ELR (cell line): ENCODE measurements around the gene SORCS2.

ENCODE experiments used
- DNase-seq: peaks from one replicate; pipeline ENCODE4 v3.0.0-alpha.2; 2015; ENCODE audit warnings: low read depth

The SORCS2 gene

DNA sequence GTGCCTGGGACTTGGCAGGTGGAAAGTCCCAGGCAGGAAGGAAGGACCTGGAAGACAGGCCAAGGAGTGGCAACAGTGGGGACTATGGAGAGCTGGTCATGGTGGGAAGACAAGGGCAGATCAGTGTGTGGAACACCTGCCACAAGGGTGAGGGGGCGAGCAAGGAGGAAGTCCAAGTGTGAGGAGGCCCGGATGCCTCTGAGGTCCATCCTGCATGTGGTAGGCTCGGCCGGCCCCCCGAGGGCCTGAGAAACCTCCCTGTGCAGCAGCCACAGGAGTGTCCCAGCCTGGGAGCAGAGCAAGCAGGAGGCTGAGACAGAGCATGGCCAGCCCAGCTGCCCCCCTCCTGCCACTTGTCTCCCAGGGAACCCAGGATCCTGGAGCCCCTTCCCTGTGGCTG lies 282.9 kb downstream of the SORCS2 start:
- no peak for DNase-seq

DNA sequence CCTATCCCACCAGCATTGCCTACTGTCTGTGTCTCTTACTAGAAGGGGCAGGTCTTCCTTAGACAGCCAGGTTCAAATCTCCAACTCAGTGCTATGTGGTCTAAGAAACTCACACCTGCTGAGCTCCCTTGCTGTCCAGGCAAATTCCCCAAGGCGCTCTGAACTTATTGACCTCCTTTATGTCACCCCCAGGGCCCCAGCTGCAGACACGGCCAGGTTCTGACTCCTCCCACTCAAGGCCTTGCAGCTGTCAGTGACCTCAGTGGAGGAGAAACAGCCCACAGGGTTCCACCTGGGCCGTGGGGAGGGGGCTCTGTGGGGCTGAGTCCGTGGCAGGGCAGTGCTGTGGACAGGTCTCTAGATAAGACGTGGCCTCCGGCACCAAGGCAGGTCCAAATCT lies 284.5 kb downstream of the SORCS2 start:
- no peak for DNase-seq

DNA sequence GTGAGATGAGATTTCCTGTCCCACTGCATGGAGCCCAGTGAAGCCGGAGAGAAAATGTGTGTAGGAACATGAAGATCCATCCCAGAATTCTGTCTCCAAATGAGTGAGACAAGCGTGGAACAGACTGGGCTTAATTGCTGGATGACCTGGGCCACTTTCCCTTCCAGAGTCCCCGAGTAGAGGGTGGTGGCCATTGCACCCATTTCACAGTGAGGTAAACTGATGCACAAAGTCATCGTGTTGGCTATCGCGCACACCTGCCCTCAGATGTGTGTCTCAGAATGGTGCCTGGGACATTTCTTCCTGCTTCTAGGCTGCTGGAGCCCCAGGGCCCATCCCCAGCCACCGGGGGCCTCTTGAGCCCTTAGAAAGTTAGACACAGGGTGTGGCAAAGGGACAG lies 285.4 kb downstream of the SORCS2 start:
- DNase-seq: no peak

DNA sequence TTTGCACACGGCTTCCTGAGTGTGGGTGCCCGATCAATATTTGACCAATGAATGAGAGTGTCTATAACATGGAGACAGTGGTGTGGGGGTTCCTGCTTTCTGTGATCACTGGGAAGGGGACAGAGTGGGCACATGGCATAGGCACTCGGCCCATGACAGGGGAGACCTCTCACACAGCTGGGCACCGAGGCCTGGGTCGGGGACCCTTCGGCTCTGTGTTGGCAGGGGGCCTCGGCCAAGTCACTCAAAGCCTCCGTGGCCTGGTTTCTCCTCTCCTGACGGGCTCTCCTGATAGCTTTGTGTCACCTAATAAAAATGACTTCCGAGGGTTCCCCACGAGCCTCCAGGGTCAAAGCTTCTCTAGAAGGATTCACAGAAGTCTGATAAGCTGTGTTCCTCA lies 286.3 kb downstream of the SORCS2 start:
- DNase-seq: no peak

DNA sequence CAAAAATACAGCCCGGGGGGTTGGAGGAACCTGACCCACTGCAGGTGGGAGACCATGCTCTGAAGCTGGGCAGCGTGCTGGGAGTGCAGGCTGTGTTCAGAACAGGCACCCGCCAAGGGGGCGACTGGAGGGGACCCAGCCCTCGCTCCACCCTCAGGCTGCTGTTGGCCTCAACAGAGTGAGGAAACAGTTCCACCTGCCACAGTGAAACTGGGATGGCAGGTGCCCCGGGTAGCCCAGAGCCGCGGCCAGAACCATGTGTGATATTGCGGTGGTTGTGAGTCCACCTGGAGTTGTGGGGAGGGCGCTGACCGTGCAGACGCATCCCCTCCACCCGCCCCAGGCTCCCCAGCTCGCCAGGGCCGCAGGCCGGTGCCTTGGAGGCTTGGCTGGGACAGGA lies 288.1 kb downstream of the SORCS2 start:
- no peak for DNase-seq

DNA sequence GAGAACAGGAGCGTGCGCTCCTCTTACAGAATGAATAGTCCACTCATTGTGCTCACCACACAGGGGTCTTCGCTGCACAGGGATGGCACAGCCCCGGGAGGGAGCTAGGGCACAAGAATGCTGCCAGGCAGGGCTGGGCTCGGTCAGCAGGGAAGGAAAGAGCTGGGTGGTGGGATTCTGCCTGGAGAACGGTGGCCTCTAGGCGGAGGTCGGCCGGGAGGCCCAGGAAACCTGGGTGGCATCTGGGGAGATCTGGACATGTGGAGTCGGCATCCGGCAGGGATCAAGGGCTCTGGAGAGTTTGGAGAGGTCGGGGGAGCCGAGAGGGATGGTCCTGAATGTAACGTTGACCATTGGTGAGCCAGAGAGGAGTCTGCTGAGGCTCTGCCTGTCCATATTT lies 288.9 kb downstream of the SORCS2 start:
- DNase-seq: no peak

DNA sequence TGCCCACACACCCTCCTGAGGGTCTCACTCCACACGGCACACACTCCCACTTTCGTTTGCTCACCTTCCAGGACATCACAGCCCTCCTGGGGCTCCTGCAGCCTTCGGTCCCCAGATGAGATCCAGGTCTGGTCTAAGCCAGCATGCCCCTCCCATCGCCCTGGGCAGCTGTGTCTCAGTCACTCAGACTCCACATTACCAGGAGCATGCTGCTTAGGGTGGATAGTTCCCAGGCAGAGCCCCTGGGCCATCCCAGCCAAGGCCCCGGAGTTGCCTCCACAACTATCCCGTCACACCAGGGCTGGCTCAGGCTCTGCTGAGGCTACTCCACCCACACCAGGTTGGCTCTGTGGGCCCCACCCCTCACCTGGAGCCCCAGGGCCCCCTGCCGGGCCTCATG lies 292.8 kb downstream of the SORCS2 start:
- no peak for DNase-seq

DNA sequence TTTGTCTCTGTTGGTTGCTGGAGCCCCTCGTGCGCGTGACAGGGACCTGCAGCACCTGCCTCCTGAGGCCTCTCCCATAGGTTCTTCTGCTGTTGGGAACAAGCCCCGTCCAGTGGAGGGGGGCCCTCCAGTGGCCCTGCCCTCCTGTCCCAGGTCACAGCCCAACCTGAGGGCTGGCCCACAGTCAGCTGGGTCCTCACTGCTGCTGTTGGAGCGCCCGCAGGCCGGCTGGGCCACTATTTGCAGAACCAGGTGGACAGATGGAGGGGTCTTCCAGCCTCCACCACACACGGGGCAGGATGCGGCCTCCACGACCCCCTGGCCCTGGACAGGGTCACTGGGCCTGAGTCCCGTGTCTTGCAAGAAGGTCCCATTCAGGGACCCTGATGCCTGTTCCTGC lies 293.8 kb downstream of the SORCS2 start:
- DNase-seq: no peak

DNA sequence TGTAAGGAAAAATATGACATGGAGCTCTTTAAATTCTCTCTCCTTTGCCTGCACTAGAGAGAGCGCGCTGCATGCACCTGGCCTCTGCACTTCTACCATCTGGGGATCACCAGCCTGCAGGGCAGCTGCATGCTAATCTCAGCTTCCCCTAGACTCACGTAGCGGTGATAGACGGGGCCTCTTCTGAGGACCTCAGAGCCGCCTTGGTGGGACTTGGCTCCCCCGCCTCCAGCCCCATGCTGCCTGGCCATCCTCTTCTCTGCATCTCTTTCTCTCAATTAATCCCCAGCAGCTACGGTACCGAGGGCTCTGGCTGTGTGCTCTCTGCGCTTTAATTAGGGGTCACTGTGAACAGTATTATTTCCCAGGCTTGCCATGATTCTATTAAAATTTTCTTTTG lies 295.2 kb downstream of the SORCS2 start:
- no peak for DNase-seq

DNA sequence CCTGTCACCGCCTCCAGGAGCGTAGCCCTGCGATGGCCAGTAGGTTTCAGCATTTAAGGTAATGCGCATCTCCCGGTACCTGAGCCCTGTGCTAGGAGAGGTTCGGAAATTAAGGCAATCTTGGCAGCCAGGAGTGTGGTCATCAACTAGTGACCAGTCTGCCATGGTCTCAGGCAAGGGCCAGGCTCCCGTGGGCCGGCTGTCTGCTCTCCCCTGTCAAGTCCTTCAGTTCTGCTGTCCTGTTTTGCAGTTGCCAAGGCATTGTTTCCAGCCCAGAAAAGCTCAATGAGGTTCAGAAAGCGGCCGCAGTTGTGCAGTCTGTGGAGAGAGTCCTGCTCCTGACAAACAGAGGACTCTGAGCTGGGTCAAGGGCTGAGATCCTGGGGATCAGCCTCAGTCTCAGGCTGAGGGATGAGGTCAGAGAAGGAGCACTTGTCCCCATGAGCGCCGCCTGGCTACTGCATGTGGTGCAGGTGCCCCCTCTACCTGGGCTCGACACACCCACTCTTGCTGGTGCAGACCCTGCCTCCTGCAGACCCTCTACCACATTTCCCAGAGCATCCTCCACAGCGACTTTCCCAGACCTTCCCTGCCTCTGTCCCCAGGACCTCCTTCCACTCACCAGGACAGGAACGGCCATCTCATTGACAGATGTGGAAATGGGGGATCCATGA lies 295.8 kb downstream of the SORCS2 start:
- DNase-seq: no peak

DNA sequence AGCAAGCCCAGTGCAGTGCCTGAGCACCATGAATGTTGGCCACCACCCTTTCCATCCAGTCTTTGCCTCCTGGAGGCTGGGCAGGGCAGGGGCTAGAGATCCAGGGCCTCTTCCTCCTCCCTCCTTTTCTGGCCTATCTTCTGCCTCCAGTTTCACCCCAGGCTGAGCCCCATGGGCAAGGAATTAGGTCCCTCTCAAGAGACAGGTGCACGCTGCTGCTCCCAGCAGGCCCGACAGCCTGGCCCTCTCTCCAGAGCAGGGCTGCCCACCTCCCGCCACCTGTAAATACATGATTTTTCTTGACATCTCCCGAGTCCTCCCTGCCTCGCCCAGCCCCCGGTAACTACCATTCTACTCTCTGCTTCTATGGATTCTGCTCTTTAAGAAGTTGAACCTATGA lies 299.6 kb downstream of the SORCS2 start:
- DNase-seq: no peak

DNA sequence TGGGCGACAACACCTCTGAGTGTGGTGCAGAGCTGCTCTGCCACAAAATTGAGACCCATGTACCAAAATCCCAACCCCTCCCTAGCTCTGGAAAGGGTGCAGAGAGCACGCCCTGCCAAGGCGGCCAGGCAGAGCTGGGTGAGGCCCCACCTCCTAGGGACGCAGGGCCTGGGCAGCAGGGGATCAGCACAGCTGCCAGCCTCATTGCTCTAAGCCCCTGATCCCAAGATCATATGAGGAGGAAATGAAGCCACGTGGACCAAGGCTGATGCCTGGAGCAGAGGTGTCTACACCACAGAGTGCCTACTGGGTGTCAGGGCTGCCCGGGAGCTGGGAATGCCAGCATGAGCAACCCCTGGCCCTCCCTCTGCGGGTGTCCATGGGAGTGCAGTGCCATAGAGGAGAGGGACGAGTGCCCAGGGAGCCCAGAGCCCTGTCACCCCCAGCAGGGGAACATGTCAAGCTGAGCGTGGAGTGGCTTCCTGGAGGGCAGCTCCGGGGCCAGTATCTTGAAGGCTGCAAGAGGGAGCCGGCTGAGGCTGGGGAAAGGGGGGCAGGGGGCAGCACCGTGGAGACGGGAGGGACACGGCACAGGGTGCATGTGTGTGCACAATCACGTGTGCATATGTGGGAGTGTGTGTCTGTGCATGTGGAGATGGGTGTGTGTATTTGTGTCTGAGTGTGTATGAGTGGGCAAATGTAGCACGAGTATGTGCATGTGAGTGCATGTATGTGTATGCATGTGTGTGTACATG lies 306.3 kb downstream of the SORCS2 start:
- no peak for DNase-seq

DNA sequence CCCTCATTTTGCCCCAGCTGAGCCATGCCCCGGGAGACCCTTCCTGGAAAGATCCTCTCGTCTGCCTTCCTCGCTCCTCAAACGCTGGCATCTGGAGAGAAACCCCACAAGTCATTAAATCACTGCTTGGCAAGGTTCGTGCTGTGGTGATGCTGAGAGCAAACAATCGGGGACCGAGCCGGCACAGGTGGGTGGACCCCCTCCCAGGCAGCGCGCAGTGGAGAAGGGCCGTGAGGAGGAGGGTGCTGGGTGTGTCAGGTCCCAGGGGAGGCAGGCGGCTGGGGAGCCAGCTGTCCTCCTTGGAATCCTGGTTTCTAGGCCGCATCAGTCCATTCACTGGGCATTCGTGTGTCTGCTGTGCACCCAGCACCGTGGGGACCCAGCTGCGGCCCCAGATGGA lies 307.3 kb downstream of the SORCS2 start:
- DNase-seq: no peak

DNA sequence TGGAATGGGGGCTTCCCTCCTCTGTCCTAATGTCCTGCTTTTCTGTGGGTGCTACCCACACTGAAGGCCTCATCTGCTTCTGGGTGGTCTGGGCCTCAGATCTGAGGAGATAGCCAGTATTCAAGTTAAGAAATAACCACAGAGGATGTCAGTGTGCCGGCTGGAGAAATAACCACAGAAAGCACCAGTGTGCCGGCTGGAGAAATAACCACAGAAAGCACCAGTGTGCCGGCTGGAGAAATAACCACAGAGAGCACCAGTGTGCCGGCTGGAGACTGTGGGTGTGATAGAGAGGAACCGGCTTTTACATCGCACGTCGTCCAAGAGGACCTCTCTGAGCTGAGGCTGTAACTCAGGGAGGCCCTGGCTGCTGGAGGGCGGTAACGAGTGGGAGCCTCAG lies 308.1 kb downstream of the SORCS2 start:
- DNase-seq: no peak

DNA sequence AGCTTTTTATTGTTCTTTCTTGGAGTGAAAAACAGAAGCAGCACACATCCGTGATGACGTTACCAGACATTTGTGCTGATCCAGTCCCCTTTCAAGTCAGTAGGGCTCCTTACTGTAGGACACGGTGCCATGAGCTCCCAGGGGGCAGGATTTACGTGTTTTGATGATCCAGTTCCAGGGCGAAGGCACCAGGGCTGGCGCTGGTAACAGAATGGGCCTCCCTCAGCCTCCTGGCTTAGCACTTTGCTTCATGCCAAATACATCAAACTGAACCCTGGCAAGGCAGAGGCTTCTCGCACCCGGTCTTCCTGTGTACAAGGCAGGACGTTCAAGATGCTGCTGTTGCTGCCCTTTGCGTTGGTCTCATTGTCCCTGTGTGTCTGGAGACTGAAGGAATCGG lies 309.0 kb downstream of the SORCS2 start:
- DNase-seq: no peak

DNA sequence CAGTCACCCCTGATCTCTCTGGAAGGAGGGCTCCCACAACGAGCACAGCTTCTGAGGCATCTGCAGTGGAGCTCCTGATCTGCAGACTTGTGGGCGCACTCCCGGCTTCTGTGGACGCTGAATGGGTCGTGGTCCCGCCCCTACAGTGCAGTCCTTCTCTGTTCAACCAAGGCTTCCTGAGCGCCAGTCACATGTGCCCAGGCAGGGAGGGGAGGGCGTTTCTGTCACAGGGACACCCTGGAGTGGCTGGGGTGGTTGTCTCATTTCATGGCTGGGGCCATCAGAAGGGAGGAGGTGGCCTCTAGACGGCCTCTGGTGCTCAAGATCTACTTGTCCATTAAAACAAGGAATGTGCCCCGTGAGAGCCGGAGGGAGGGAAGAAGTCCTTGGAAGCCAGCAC lies 309.5 kb downstream of the SORCS2 start:
- DNase-seq: no peak

DNA sequence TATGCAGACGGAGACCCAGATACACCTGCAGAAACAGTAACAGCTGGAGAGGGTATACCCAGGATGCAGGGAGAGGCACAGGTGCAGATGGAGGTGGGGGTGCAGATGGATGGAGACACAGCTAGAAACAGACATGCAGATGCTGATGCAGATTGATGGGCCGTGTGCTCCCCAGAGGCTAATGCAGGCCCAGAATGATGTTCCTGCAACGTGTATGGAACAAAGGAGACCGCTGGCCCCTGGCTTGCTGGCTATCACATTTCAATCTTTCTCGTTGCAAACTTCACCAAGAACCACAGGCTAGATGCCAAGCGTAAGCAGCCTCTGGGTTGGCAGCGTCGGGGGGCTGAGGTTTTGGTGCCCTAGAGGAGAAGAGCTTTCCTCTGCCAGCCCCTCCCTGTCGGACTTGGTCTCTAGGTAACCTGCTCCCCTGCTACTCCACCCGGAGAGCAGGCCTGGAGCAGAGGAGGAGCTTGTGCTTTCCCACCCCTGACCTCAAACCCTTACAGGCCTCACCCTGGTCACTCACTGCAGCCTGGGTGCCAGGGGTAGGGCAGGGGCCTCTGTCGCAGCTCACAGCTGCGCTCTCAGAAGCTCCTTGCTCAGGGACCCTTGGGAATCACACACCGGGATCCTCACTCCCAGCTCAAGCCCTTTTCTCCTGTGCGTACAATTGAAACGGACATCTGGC lies 311.4 kb downstream of the SORCS2 start:
- no peak for DNase-seq

DNA sequence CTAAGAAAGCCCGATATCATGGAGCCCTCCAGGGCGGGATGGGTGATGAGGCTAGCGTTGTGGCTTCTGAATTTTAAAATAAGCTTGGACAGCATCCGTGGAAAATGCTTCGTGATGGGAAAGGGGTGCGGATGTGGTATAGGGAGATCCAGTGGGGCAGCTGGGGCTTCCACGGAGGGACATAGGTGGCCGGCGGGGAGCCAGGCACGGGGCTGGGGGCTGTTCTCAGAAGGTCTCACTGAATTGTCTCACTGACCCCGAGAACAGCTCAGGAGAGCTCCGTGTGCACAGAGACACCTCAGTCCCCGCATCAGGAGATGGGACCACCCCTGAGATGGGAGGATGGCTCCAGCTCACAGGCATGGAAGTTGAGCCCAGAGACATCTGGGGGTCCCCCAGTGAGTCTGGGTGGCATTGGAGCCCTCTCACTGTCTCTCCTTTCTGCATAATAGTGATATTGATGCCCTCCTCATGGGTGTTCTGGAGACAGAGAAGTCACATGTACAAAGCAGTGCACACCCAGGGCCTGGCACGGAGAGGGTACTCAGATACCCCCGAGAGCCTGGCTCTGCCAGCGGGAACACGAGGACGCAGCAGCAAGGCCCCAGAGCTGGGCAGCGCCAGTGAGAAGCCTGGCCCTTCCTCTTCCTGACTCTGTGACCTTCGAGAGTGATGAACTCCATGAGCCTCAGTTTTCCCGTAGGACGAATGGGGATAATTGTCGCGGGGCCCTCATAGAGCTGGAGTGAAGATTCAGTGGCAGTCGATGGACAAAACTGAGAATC lies 313.0 kb downstream of the SORCS2 start:
- no peak for DNase-seq

DNA sequence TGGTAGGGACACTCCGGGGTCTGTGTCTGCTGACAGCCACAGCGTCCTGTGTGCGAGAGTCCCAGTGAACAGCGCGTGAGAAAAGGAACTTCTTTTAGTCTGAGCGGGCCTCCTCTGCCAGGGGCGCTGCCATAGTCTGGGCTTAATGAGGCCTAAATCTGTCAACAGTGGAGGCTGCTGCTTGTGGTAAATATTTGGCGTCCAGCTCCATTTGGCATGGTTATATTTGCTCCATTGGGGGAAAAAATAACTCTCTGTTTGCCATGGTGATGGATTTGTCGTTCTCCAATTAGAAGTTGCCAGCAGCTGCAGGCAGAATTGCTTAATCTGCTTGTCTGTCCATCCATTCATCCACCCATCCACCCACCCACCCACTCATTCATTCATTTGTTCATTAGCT lies 313.8 kb downstream of the SORCS2 start:
- no peak for DNase-seq

DNA sequence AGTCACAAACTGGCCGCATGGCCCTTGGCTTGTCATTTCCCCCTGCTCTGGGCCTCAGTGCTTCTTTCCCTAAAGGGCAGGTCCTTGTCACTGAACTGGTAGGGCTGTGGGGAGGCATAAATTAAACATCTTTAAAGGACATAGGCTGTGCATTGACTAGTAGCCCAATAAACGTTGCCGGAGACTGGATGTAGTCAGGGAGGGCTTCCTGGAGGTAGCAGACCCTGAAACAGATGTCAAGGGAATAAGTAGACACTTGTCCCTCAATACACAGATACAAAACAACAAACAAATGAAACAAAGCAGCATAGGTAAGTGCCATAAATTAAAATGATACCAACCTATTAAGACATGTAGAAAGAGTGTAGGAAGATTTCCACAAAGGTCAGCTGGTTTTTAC lies 314.2 kb downstream of the SORCS2 start:
- no peak for DNase-seq

DNA sequence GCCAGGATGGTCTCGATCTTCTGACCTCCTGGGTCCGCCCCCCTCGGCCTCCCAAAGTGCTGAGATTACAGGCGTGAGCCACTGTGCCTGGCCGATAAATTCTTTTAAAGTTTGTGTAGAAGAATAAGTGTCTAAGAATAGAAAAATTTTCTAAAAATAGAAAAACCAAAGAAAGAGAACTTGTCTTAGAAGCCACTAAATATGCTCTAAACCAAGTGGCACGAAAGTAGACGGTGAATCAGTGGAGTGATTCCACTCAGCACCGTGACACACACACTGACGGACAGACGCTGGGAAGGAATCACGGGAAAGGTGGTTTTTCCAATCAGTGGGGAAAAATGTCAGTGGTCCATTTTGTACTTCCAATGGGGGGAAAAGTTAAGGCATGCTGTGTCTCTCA lies 315.0 kb downstream of the SORCS2 start:
- no peak for DNase-seq

DNA sequence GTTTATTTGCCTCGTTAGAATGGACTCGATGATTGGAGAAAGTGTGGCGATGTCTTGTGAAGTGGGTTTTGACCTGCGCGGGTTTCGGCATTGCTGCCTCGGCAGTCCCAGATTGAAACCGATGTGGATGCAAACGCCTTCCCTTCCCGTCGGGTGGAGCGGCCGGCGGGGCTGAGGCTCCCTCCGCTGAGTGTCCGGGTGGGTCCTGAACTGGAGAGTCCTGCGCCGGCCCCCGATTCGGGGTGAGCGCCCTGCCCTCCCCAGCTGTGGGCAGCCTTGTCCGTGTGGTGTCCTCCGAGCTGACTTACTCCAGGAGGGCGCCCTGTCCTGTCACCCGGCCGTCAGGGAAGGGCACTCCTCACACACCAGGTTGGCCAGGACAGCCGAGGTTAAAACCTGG lies 317.7 kb downstream of the SORCS2 start:
- no peak for DNase-seq

DNA sequence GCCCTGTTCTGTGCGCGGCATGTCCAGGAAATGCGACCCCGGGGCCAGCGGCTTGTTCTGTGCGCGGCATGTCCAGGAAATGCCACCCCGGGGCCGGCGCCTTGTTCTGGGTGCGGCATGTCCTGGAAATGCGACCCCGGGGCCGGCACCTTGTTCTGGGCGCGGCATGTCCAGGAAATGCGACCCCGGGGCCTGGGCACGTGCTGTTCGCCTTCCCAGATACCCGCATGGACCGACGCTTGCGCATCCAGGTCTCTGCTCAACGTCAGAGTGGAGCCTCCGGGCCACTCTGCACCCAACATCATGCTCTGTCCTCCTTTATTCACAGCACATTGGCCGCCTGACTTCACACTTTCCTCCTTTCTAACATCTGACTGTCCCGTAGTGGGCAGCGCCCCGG lies 318.2 kb downstream of the SORCS2 start:
- DNase-seq: no peak
